Measurements from ENCODE around the gene ADA. TPM values are rescaled to one million over a fixed set of nuclear protein-coding genes. Genes with fewer than 3 reads are reported as not detected.

ADA gene
- total and polyA plus RNA-seq, 9 of the 15 experiments (the other 6 are each of a cell fraction or from before 2014, with no cell fraction given) = 2.4 to 26.1 (median 5.3) TPM

DNA sequence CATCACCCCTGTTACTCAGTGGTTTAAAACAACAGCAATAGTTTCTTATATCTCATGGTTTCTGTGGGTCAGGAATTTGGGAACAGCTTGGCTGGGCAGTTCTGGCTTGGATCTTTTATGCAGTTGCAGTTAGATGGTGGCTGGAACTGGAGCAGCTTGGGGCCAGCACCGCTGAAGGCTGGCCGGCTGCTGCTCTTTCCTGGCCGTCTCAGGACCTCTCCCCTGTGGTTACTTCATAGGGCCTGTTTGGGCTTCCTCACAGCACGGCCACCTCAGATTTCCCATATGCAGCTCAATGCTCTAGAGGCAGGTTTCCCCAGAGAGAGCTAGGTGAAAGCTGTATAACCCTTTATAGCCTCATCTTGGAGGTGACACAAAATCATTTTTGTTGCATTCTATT, 53.6 kb downstream of the ADA start:
- H3K4me2 ChIP-seq (ENCODE audit: insufficient read depth, low read length) = no peak overlapping the region
- BruUV-seq (replicated peaks) = no TSS peak
- DNase-seq (ENCODE audit: extremely low read depth in 1 of 4, low spot score in 3 of 4) (no peak), FAIRE-seq (no peak), ATAC-seq (no peak)
- no peaks in the 10 kb centered on the region for H3K27me3 ChIP-seq (ENCODE audit: control insufficient read depth in 2 of 2, insufficient read depth in 2 of 2, low read length in 2 of 2)
- WGBS (ENCODE audit: insufficient coverage, low coverage, missing lambda C conversion rate) = 43% methylated on average over 4 of the region's 4 CpGs
- H3K9me1 ChIP-seq (ENCODE audit: control insufficient read depth, insufficient read depth, low read length) = no peaks in the 10 kb centered on the region
- ChIA-PET POLR2A (no interaction called here), CTCF (ENCODE audit: low intra/inter-chr PET ratio) (no interaction called here)
- H3K79me2 ChIP-seq (ENCODE audit: control insufficient read depth, insufficient read depth, low read length) = no peaks in the 10 kb centered on the region
- H3K9ac ChIP-seq (ENCODE audit: insufficient read depth in 1 of 2, low read depth in 2 of 2, low read length in 2 of 2) = no peak overlapping the region
- no peaks in the 10 kb centered on the region for H3K36me3 ChIP-seq (ENCODE audit: control insufficient read depth, insufficient read depth, low read length)
- peaks cover 8% of the 10 kb centered on the region in 2 experiments for H3K4me1 ChIP-seq (replicated peaks in 1 of 2; ENCODE audit: control insufficient read depth in 2 of 2, insufficient read depth in 2 of 2, low read length in 2 of 2)
- in situ Hi-C loops (cut with MboI) = no loop called here
- no peaks in the 10 kb centered on the region for H4K20me1 ChIP-seq (replicated peaks; ENCODE audit: control insufficient read depth, insufficient read depth, low read length)
- no peaks in the 10 kb centered on the region for H3K9me3 ChIP-seq (replicated peaks; ENCODE audit: control insufficient read depth, insufficient read depth, low read depth, low read length)
- peak overlapping the region; percentile 72; the same call in 1 of the 2 replicates for H2AFZ ChIP-seq (ENCODE audit: low read depth, low read length)
- H3K27ac ChIP-seq (ENCODE audit: extremely low read depth, low read depth, low read length) = no peak overlapping the region
- no peak overlapping the region for H3K4me3 ChIP-seq
- intact Hi-C loops (cut with micrococcal nuclease) = no loop called here
- TF ChIP-seq DNMT1 (IDR thresholded peaks at IDR 0.05) (no peak), ZBTB9 (CRISPR knock-in tag; IDR thresholded peaks at IDR 0.05) (no peak), SIN3B (IDR thresholded peaks at IDR 0.05; ENCODE audit: low read depth) (no peak), ZNF589 (CRISPR knock-in tag; IDR thresholded peaks at IDR 0.05; ENCODE audit: low read depth) (no peak), KDM4B (IDR thresholded peaks at IDR 0.05; ENCODE audit: borderline replicate concordance in 2 of 2, low read depth in 1 of 2) (no peak)
- TF ChIP-seq, protein P1, sequence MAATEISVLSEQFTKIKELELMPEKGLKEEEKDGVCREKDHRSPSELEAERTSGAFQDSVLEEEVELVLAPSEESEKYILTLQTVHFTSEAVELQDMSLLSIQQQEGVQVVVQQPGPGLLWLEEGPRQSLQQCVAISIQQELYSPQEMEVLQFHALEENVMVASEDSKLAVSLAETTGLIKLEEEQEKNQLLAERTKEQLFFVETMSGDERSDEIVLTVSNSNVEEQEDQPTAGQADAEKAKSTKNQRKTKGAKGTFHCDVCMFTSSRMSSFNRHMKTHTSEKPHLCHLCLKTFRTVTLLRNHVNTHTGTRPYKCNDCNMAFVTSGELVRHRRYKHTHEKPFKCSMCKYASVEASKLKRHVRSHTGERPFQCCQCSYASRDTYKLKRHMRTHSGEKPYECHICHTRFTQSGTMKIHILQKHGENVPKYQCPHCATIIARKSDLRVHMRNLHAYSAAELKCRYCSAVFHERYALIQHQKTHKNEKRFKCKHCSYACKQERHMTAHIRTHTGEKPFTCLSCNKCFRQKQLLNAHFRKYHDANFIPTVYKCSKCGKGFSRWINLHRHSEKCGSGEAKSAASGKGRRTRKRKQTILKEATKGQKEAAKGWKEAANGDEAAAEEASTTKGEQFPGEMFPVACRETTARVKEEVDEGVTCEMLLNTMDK (IDR thresholded peaks at IDR 0.05; ENCODE audit: borderline replicate concordance, insufficient read depth, low read depth, low read length, poor library complexity, severe bottlenecking) = no peak
